Common myeloid progenitor, CD34-positive (primary cell): ENCODE measurements around the gene MAPK8IP2. TPM values are rescaled to one million over a fixed set of nuclear protein-coding genes. Genes with fewer than 3 reads are reported as not detected.
A peak's percentile ranks its signal among the peaks of the same experiment; 100 is the strongest.

ENCODE experiments used
- CTCF ChIA-PET: fragments of 350-600 bp; sonication (Branson Sonifier 250); formaldehyde crosslinking; loops from one replicate; lab custom pipeline; 2021; ENCODE audit warnings: antibody characterized with exemption; lab: Charles Lee
- POLR2A ChIA-PET: fragments of 350-600 bp; sonication (Branson Sonifier 250); formaldehyde crosslinking; loops from one replicate; lab custom pipeline; 2021; ENCODE audit warnings: antibody characterized with exemption; lab: Charles Lee
- DNase-seq, 3 donors: peaks; one replicate each; pipeline versions ENCODE4 v3.0.0 to v3.0.0-alpha.2; 2013
- H3K27ac ChIP-seq, 2 experiments: 1 replicate in 1 of 2; 2 replicates in 1 of 2; pipeline ENCODE4 v1.7.0; 2013; ENCODE audit warnings: inconsistent platforms in 2 of 2, low read length in 2 of 2, mild to moderate bottlenecking in 2 of 2, low read depth in 1 of 2, moderate library complexity in 1 of 2; ENCODE audit not compliant: severe bottlenecking in 2 of 2, insufficient read depth in 1 of 2, poor library complexity in 1 of 2
- H3K27me3 ChIP-seq, 5 experiments: replicated peaks in 2 of 5; 1 replicate in 3 of 5; 2 replicates in 2 of 5; pipeline versions ENCODE4 v1.6.1 to v1.7.0; 2013; ENCODE audit warnings: low read length in 4 of 5, mild to moderate bottlenecking in 2 of 5, moderate library complexity in 2 of 5, inconsistent platforms in 1 of 5; ENCODE audit not compliant: insufficient read depth in 5 of 5, control insufficient read depth in 4 of 5
- H3K36me3 ChIP-seq, 4 experiments: 1 replicate in 2 of 4; 2 replicates in 2 of 4; pipeline versions ENCODE4 v1.6.1 to v1.7.0; 2013; ENCODE audit warnings: low read length in 3 of 4, control low read depth in 1 of 4, mild to moderate bottlenecking in 1 of 4; ENCODE audit not compliant: control insufficient read depth in 4 of 4, insufficient read depth in 4 of 4
- H3K4me1 ChIP-seq, 4 experiments: 1 replicate in 3 of 4; 2 replicates in 1 of 4; pipeline versions ENCODE4 v1.6.1 to v1.7.1; 2013; ENCODE audit warnings: low read length in 3 of 4, mild to moderate bottlenecking in 3 of 4, control low read depth in 1 of 4, inconsistent platforms in 1 of 4, moderate library complexity in 1 of 4; ENCODE audit not compliant: control insufficient read depth in 4 of 4, insufficient read depth in 4 of 4; ENCODE audit errors: control extremely low read depth in 1 of 4
- H3K4me3 ChIP-seq, 7 experiments: 1 replicate in 4 of 7; 2 replicates in 3 of 7; pipeline versions ENCODE4 v1.5.1 to v1.7.0; 2013; ENCODE audit warnings: mild to moderate bottlenecking in 7 of 7, low read length in 6 of 7, moderate library complexity in 6 of 7, inconsistent platforms in 2 of 7, low read depth in 2 of 7, control low read depth in 1 of 7; ENCODE audit not compliant: insufficient read depth in 4 of 7, control insufficient read depth in 1 of 7; ENCODE audit errors: extremely low read depth in 1 of 7
- H3K9me3 ChIP-seq, 5 experiments: 1 replicate in 4 of 5; 2 replicates in 1 of 5; pipeline versions ENCODE4 v1.6.1 to v1.7.1; 2013; ENCODE audit warnings: low read length in 4 of 5, mild to moderate bottlenecking in 2 of 5, inconsistent platforms in 1 of 5, low read depth in 1 of 5, moderate library complexity in 1 of 5; ENCODE audit not compliant: control insufficient read depth in 4 of 5, insufficient read depth in 2 of 5; ENCODE audit errors: control extremely low read depth in 1 of 5
- WGBS: methylation state at CpG from one replicate; pipeline ENCODE4 v1.1.5; 2013; ENCODE audit not compliant: insufficient coverage; 5-methylcytosine and 5-hydroxymethylcytosine counted together
- polyA plus RNA-seq: library from polyadenylated mRNA; unstranded; fragments of 120-200 nt; gene quantifications from one replicate; pipeline ENCODE4 v1.2.1, GENCODE V29; 2013

MAPK8IP2 gene
- polyA plus RNA-seq, result 0.17 TPM

- CTCF ChIA-PET, result no interaction called here
- Histone ChIP-seq H3K4me1 (peaks cover 0 to 9% (median 6%) of the 10 kb centered on the region in 4 experiments), H3K4me3 (peak within 1 kb of the TSS in 4 of 7 experiments; percentile 40 to 55 (median 52)), H3K9me3 (no peaks in the 10 kb centered on the region), H3K27ac (no peak within 1 kb of the TSS), H3K27me3 (peaks cover 3 to 67% (median 30%) of the 10 kb centered on the region in 5 experiments), H3K36me3 (peaks cover 0 to 2% (median 0%) of the 10 kb centered on the region in 4 experiments)
- WGBS, result 0% methylated on average over 5 of the region's 61 CpGs
- POLR2A ChIA-PET, result no interaction called here
- DNase-seq, result no peak
Observed at GRCh38 chr22:50600538-50600937, at the start of gene MAPK8IP2. Gene MAPK8IP2, plus strand, starts transcription at chr22:50600793. Its CDS starts 26 bp downstream, at chr22:50600819.

DNA sequence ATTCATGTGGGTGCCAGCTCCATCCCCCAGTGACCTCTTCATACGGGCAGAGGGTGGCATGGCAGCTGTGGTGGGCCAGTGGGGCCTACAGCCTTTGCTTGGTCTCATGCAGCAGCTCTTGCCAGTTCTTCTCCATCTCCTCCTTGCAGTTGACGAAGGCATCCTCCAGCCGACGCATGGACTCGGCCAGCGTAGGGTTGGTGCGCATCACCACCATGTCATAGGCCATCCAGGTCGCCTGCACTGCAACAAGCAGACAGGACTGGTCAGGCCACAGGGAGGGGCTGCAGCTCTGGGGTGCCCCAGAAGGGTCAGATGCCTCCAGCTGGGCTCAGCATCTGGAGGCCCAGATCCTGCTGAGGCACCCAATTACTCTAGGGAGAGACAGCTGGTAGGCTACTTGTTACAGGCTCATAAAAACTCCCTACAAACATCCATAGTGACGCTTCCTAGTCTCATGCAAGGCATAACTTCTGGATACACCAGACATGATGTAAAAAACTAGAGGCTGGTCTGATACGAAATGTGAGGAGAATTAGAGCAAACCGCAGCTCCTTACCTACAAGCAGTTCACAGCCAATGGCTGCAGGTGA is 49.3 kb upstream of the MAPK8IP2 start:
- H3K4me1 ChIP-seq, result peaks cover 0 to 24% (median 22%) of the 10 kb centered on the region in 4 experiments
- ChIA-PET POLR2A (interaction anchor here (1.4 kb wide), 1 partner anchor 12 kb away, joined by 4 read pairs; the partner anchor contains the start of gene SYCE3), CTCF (interaction anchor here (1.0 to 3.5 kb wide), 6 partner anchors 10 to 70 kb away, joined by 3 to 13 read pairs (median 6); partner anchors contain the start of genes SCO2 and SYCE3)

GRCh38 chr22:50553310-50553709 is 47.3 kb upstream of the MAPK8IP2 start:
- WGBS, result 94% methylated on average over 8 of the region's 8 CpGs
- H3K27ac ChIP-seq, result no peak overlapping the region

More for the DNA sequence above, 49.3 kb upstream of the MAPK8IP2 start:
- no peak for DNase-seq
- H3K36me3 ChIP-seq, result no peaks in the 10 kb centered on the region
- H3K9me3 ChIP-seq, result no peaks in the 10 kb centered on the region
- peaks cover 0 to 28% (median 0%) of the 10 kb centered on the region in 5 experiments for H3K27me3 ChIP-seq
- H3K27ac ChIP-seq, result no peak overlapping the region
- H3K4me3 ChIP-seq, result no peak overlapping the region
- WGBS, result 100% methylated on average over 8 of the region's 11 CpGs

DNA sequence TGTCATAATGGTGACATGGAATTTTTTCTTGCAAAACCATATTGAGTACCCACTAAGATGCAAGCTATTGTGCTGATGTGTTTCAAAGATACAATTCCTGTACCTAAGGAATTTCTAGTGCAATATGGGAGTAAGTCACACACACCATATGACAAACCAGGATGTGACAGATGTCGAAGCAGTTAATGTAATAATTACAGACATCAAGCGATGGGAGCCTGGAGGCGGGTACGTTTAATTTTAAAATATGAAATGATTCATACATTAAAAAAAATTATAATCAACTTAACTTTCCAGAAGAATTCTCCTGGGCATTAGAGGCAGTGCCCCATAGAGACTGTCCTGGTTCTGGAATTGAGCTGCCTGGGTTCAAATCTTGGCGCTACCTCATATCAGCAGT is 43.9 kb upstream of the MAPK8IP2 start:
- POLR2A ChIA-PET, result no interaction called here
- no peaks in the 10 kb centered on the region for H3K4me1 ChIP-seq
- CTCF ChIA-PET, result interaction anchor here (1.0 to 3.1 kb wide), 5 partner anchors 9 to 18 kb away, joined by 3 to 13 read pairs (median 9); partner anchors contain the start of gene KLHDC7B
- 100% methylated on average over 1 of the region's 5 CpGs for WGBS
- no peak overlapping the region for H3K4me3 ChIP-seq
- no peak for DNase-seq
- H3K36me3 ChIP-seq, result no peaks in the 10 kb centered on the region
- H3K9me3 ChIP-seq, result no peaks in the 10 kb centered on the region
- H3K27ac ChIP-seq, result no peak overlapping the region
- H3K27me3 ChIP-seq, result peaks cover 0 to 4% (median 0%) of the 10 kb centered on the region in 5 experiments

More at GRCh38 chr22:50553310-50553709, 47.3 kb upstream of the MAPK8IP2 start:
- no peaks in the 10 kb centered on the region for H3K9me3 ChIP-seq
- no peak overlapping the region for H3K4me3 ChIP-seq
- DNase-seq, result no peak
- ChIA-PET CTCF (interaction anchor here (1.3 kb wide), 1 partner anchor 22 kb away, joined by 4 read pairs; no protein-coding TSS in a partner anchor), POLR2A (no interaction called here)
- H3K27me3 ChIP-seq, result peaks cover 0 to 10% (median 0%) of the 10 kb centered on the region in 5 experiments
- peaks cover 0 to 14% (median 11%) of the 10 kb centered on the region in 4 experiments for H3K4me1 ChIP-seq
- H3K36me3 ChIP-seq, result no peaks in the 10 kb centered on the region

DNA sequence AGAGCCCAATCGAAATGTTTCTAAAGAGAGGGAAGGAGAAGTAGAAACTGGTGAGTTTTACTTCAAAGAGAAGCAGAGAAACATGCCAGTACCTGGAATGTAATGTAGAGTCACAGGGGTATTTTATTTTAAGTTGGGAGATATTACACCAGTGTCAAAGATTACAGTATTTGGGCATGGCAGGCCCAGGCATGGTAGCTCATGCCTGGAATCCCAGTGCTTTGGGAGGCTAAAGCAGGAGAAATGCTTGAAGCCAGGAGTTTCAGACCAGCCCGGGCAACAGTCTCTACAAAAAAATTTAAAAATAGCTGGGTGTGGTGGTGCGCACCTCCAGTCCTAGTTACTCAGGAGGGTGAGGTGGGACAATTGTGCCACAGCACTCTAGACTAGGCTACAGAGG is 40.6 kb upstream of the MAPK8IP2 start:
- Histone ChIP-seq H3K27me3 (peaks cover 0 to 9% (median 0%) of the 10 kb centered on the region in 5 experiments), H3K4me3 (no peak overlapping the region), H3K9me3 (no peaks in the 10 kb centered on the region), H3K36me3 (no peaks in the 10 kb centered on the region), H3K4me1 (peaks cover 0 to 12% (median 9%) of the 10 kb centered on the region in 4 experiments), H3K27ac (no peak overlapping the region)
- WGBS, result 100% methylated on average over 3 of the region's 3 CpGs
- DNase-seq, result no peak
- POLR2A ChIA-PET, result no interaction called here
- CTCF ChIA-PET, result interaction anchor here (1.0 to 3.2 kb wide), 5 partner anchors 9 to 34 kb away, joined by 3 to 7 read pairs (median 3); partner anchors contain the start of genes SCO2 and TYMP

- POLR2A ChIA-PET, result no interaction called here
- peaks cover 0 to 7% (median 0%) of the 10 kb centered on the region in 5 experiments for H3K27me3 ChIP-seq
- no peak overlapping the region for H3K4me3 ChIP-seq
- CTCF ChIA-PET, result interaction anchor here (1.6 kb wide), 2 partner anchors 10 to 36 kb away, joined by 3 to 4 read pairs; partner anchors contain the start of gene SCO2
- DNase-seq, result peak in 1 of 3 donors; percentile 32
- no peaks in the 10 kb centered on the region for H3K9me3 ChIP-seq
- H3K27ac ChIP-seq, result no peak overlapping the region
- H3K36me3 ChIP-seq, result no peaks in the 10 kb centered on the region
- 91% methylated on average over 13 of the region's 34 CpGs for WGBS
- H3K4me1 ChIP-seq, result peaks cover 0 to 12% (median 9%) of the 10 kb centered on the region in 4 experiments
Observed at GRCh38 chr22:50561401-50562358, 38.9 kb upstream of the MAPK8IP2 start.
